AG09319 (cell line): ENCODE measurements around the gene TRAPPC3.

ENCODE experiments used
- DNase-seq: peaks from one replicate; pipeline ENCODE4 v3.0.0-alpha.2; 2010; ENCODE audit warnings: low read depth; ENCODE audit errors: extremely low read depth
- CTCF ChIP-seq: IDR thresholded peaks from 2 replicates; pipeline ENCODE4 v1.5.1; 2011; ENCODE audit warnings: low read depth, mild to moderate bottlenecking, inconsistent platforms, low read length, moderate library complexity

Gene TRAPPC3

GRCh38 chr1:36128905-36129206 lies 20.4 kb downstream of the TRAPPC3 start:
- TF ChIP-seq CTCF: no peak
- no peak for DNase-seq

- no peak for TF ChIP-seq CTCF
- no peak for DNase-seq
Observed at GRCh38 chr1:36128126-36128904, 21.0 kb downstream of the TRAPPC3 start.

- TF ChIP-seq CTCF: no peak
- no peak for DNase-seq
Observed at GRCh38 chr1:36126797-36127500, 22.3 kb downstream of the TRAPPC3 start.

GRCh38 chr1:36126005-36126716 lies 23.1 kb downstream of the TRAPPC3 start:
- DNase-seq: no peak
- TF ChIP-seq CTCF: no peak

GRCh38 chr1:36125129-36125991 lies 23.9 kb downstream of the TRAPPC3 start, which contains the start of gene COL8A2:
TSS of gene COL8A2 (minus strand) at chr1:36125222. CDS start at chr1:36100242, 24,980 bp downstream.
- no peak for DNase-seq
- no peak for TF ChIP-seq CTCF

- DNase-seq: no peak
- no peak for TF ChIP-seq CTCF
Observed at GRCh38 chr1:36124404-36125128, 24.7 kb downstream of the TRAPPC3 start.
